Gastroesophageal sphincter (tissue), 3 donors: Measurements from ENCODE around the gene KIAA1755.

Experiments used
- CTCF ChIP-seq, 4 experiments: fragments of 200-600 bp in 2 of 4; fragments of 450-650 bp in 2 of 4; sonication (generic) in 1 of 4; IDR thresholded peaks; one replicate each; pipeline ENCODE4 v1.5.1; 2017 to 2019; ENCODE audit warnings: antibody characterized with exemption in 4 of 4, mild to moderate bottlenecking in 2 of 4, moderate library complexity in 2 of 4
- POLR2A ChIP-seq, 2 donors: fragments of 450-650 bp; IDR thresholded peaks; one replicate each; pipeline ENCODE4 v1.6.1; 2017; ENCODE audit warnings: antibody characterized with exemption in 2 of 2, mild to moderate bottlenecking in 2 of 2, moderate library complexity in 1 of 2

GRCh38 chr20:38260378-38261053, at the start of gene KIAA1755:
- TF ChIP-seq CTCF (IDR thresholded peaks at IDR 0.05) (no peak), POLR2A (IDR thresholded peaks at IDR 0.05) (no peak)
